A549 (cell line): ENCODE results near the gene TEKTIP1.

ENCODE experiments used
- CEBPB ChIP-seq, 2 experiments: fragments of >200 bp in 1 of 2; sonication (Bioruptor Twin) in 1 of 2; formaldehyde crosslinking in 1 of 2; IDR thresholded peaks; 2 replicates each; pipeline ENCODE4 v1.6.1; 2012 to 2016
- CTCF ChIP-seq: fragments of >200 bp; sonication (Bioruptor Twin); formaldehyde crosslinking; IDR thresholded peaks from 3 replicates; pipeline ENCODE4 v1.5.1; 2016
- E2F6 ChIP-seq: IDR thresholded peaks from 2 replicates; pipeline ENCODE4 v1.6.1; 2012; ENCODE audit warnings: low read depth, borderline replicate concordance
- HDAC2 ChIP-seq: fragments of 200-600 bp; sonication (generic); IDR thresholded peaks from 2 replicates; pipeline ENCODE4 v1.6.1; 2016
- HMGXB4 ChIP-seq: fragments of 250-450 bp; sonication (Bioruptor Pico); IDR thresholded peaks from 2 replicates; pipeline ENCODE4 v1.5.0; 2021; ENCODE audit warnings: mild to moderate bottlenecking, moderate library complexity, borderline replicate concordance
- KDM1A ChIP-seq: fragments of 200-600 bp; sonication (generic); IDR thresholded peaks from 2 replicates; pipeline ENCODE4 v1.6.1; 2016; ENCODE audit warnings: low read depth, mild to moderate bottlenecking
- MAX ChIP-seq: IDR thresholded peaks from 2 replicates; pipeline ENCODE4 v1.6.1; 2012
- MYC ChIP-seq: IDR thresholded peaks from 2 replicates; pipeline ENCODE4 v1.6.1; 2012; ENCODE audit warnings: mild to moderate bottlenecking, inconsistent platforms, low read length, improper control_type of control experiment, borderline replicate concordance
- RAD21 ChIP-seq, 2 experiments: fragments of >200 bp in 1 of 2; sonication (Bioruptor Twin) in 1 of 2; formaldehyde crosslinking in 1 of 2; IDR thresholded peaks in 1 of 2; conservative IDR thresholded peaks in 1 of 2; 2 replicates in 1 of 2; 3 replicates in 1 of 2; pipeline ENCODE4 v1.6.1; 2012 to 2018; ENCODE audit warnings: inconsistent platforms in 1 of 2
- RNF2 ChIP-seq: fragments of 200-600 bp; sonication (generic); IDR thresholded peaks from 2 replicates; pipeline ENCODE4 v1.6.1; 2016; ENCODE audit warnings: low read depth, mild to moderate bottlenecking, antibody characterized with exemption, moderate library complexity, borderline replicate concordance
- TP53 ChIP-seq: fragments of 250-450 bp; sonication (Bioruptor Pico); IDR thresholded peaks from 2 replicates; pipeline ENCODE4 v1.5.0; 2021; ENCODE audit warnings: mild to moderate bottlenecking, moderate library complexity

DNA sequence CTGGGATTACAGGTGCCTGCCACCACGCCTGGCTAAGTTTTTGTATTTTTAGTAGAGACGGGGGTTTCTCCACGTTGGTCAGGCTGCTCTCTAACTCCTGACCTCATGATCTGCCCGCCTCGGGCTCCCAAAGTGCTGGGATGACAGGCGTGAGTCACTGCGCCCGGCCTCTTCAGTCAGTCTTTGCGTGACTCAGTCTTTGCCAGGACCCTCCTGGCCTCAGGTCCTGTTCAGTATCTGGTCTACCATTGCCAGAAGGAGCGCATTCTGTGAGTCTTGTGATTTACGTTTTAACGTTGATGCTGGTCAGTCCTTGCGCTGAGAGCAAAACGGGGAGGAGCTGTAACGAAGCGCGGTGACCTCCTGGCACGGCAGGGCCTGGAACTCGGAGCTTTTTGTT, 26.2 kb downstream of the TEKTIP1 start:
- no peak for TF ChIP-seq KDM1A
- TF ChIP-seq MAX = peak; percentile 73
- no peak for TF ChIP-seq RAD21 (conservative IDR thresholded peaks at IDR 0.05 in 1 of 2, IDR thresholded peaks at IDR 0.05 in 1 of 2)
- no peak for TF ChIP-seq CEBPB (IDR thresholded peaks at IDR 0.05)
- TF ChIP-seq HDAC2 = no peak
- no peak for TF ChIP-seq CTCF
- no peak for TF ChIP-seq MYC
- TF ChIP-seq RNF2 = no peak
- TF ChIP-seq HMGXB4 (CRISPR knock-in tag) = no peak
- TF ChIP-seq E2F6 = peak; percentile 35; the same call in 1 of the 2 replicates
- TF ChIP-seq TP53 (CRISPR knock-in tag) = no peak
